Measurements from ENCODE around the gene OSBPL8.

GRCh38 chr12:76449016-76449415 lies 110.6 kb downstream of the OSBPL8 start:
- TF ChIP-seq CTCF (IDR thresholded peaks at IDR 0.05; ENCODE audit: poor library complexity) (no peak), EZH2phosphoT487 (IDR thresholded peaks at IDR 0.05; ENCODE audit: low read depth, severe bottlenecking, unreplicated experiment) (no peak)
